Small intestine (tissue), 7 donors: ENCODE measurements around the gene AMBN. TPM values are rescaled to one million over a fixed set of nuclear protein-coding genes. Genes with fewer than 3 reads are reported as not detected.

Source experiments
- DNase-seq, 2 donors: peaks; one replicate each; pipeline versions ENCODE4 v3.0.0 to v3.0.0-alpha.2; 2013
- FAIRE-seq: peaks from 2 replicates; lab custom pipeline; 2012; peaks lifted over from hg19 to GRCh38; lab: Jason Lieb, UNC
- H3K27ac ChIP-seq, 3 donors: one replicate each; pipeline ENCODE4 v1.5.1; 2013; ENCODE audit warnings: low read length in 2 of 3, mild to moderate bottlenecking in 2 of 3, control low read depth in 1 of 3, inconsistent platforms in 1 of 3, low read depth in 1 of 3, moderate library complexity in 1 of 3
- H3K27me3 ChIP-seq, 3 donors: one replicate each; pipeline ENCODE4 v1.6.1; 2013; ENCODE audit warnings: low read length in 3 of 3, inconsistent platforms in 1 of 3; ENCODE audit not compliant: control insufficient read depth in 3 of 3, insufficient read depth in 3 of 3
- H3K36me3 ChIP-seq, 3 donors: one replicate each; pipeline ENCODE4 v1.6.1; 2013; ENCODE audit warnings: low read length in 3 of 3, inconsistent platforms in 1 of 3, low read depth in 1 of 3, mild to moderate bottlenecking in 1 of 3, moderate library complexity in 1 of 3; ENCODE audit not compliant: control insufficient read depth in 3 of 3, insufficient read depth in 2 of 3
- H3K4me1 ChIP-seq, 3 donors: one replicate each; pipeline ENCODE4 v1.6.1; 2013; ENCODE audit warnings: low read length in 2 of 3, inconsistent platforms in 1 of 3, low read depth in 1 of 3, mild to moderate bottlenecking in 1 of 3, moderate library complexity in 1 of 3; ENCODE audit not compliant: control insufficient read depth in 3 of 3, insufficient read depth in 2 of 3
- H3K4me3 ChIP-seq, 3 donors: one replicate each; pipeline ENCODE4 v1.5.1; 2013; ENCODE audit warnings: low read length in 3 of 3, control low read depth in 1 of 3, inconsistent platforms in 1 of 3, low read depth in 1 of 3, mild to moderate bottlenecking in 1 of 3, moderate library complexity in 1 of 3
- H3K9me3 ChIP-seq, 2 donors: one replicate each; pipeline ENCODE4 v1.6.1; 2013; ENCODE audit warnings: low read depth in 1 of 2, low read length in 1 of 2; ENCODE audit not compliant: control insufficient read depth in 2 of 2, insufficient read depth in 1 of 2
- WGBS, 3 donors: extraction: QIAGEN DNeasy Blood & Tissue Kit; methylation state at CpG; one replicate each; pipeline ENCODE4 v1.1.7; 2013; 5-methylcytosine and 5-hydroxymethylcytosine counted together
- polyA plus RNA-seq, 4 donors: library from polyadenylated mRNA; stranded (reverse) in 3 of 4; unstranded in 1 of 4; fragments of 200-250 nt in 3 of 4; fragments of 120-200 nt in 1 of 4; gene quantifications; one replicate each; pipeline versions ENCODE4 v1.2.1 to v1.2.3, GENCODE V29; 2013
- donor health status: healthy with polysubstance abuse.
- donor health status: control.
- donor health status: control.
- donor health status: Bipolar disorder and iron deficiency.
- donor health status: healthy.

AMBN gene
- polyA plus RNA-seq, 4 donors = not detected

DNA sequence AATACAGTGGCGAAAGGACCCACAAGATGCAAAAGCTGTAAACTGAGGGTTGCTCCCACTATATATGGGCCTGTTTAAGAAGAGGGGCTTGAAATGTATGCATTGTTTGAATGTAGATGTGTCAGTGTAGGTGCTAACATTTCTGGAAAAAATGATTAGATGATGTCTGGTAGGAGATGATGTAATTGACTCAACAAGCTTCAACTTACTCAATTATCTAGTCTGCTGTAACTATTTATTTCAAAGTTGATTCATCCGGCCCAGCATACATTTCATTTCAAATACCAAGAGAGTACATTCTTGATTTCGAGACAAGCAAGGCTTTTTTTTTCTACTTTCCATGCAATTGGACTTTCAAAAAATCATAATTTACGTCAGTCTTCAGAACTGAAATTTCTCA is 27.2 kb downstream of the AMBN start:
- peaks cover 0 to 2% (median 0%) of the 10 kb centered on the region in 3 donors for H3K4me1 ChIP-seq
- no peak overlapping the region for H3K4me3 ChIP-seq
- no peaks in the 10 kb centered on the region for H3K36me3 ChIP-seq
- H3K27me3 ChIP-seq = no peaks in the 10 kb centered on the region
- H3K27ac ChIP-seq = no peak overlapping the region
- 91 to 98% (median 95%) methylated on average over 4 of the region's 4 CpGs for WGBS, 3 donors
- FAIRE-seq = no peak
- H3K9me3 ChIP-seq = no peaks in the 10 kb centered on the region
- no peak for DNase-seq

DNA sequence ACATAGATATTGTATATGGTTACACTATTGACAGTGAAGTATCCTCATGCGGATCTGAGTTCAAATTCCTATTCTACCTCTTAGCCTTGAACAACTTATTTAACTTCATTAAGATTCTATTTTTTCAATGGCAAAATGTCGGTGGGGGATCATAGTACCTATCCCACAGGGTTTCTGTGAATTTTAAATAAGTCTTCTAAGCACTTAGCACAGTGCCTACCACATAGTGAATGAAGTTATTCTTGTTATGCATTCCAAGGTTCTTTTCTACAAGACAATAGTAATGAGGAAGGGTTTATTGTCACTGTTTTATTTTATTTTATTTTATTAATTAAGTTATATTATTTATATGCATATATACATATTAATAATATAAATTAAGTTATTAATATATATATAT is 27.7 kb downstream of the AMBN start:
- Histone ChIP-seq H3K9me3 (no peaks in the 10 kb centered on the region), H3K27me3 (no peaks in the 10 kb centered on the region), H3K36me3 (no peaks in the 10 kb centered on the region), H3K27ac (no peak overlapping the region), H3K4me1 (no peaks in the 10 kb centered on the region), H3K4me3 (no peak overlapping the region)
- WGBS, 3 donors = 94 to 95% (median 95%) methylated on average over 2 of the region's 2 CpGs
- FAIRE-seq = no peak
- DNase-seq = no peak

DNA sequence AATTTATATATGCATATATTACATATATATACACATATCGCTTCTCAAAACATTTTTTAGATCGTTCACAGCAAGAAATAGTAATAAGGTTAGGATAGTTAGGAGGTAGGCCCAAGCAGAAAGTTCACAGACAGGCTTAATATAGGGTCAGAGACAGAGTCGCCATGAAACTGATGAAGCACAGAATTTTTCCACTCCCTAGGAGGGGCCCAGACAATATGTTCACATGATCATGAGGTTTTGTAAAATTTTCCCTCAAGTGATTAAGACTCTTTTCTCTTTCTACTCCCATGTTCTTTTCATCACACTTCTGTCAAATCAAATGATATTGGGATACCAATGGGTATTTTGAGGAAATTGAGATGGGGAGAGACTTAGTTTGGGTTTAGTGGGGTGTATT is 31.3 kb downstream of the AMBN start:
- DNase-seq = no peak
- Histone ChIP-seq H3K4me1 (no peaks in the 10 kb centered on the region), H3K4me3 (no peak overlapping the region), H3K9me3 (no peaks in the 10 kb centered on the region), H3K27me3 (no peaks in the 10 kb centered on the region), H3K27ac (no peak overlapping the region), H3K36me3 (no peaks in the 10 kb centered on the region)
- FAIRE-seq = no peak
- WGBS, 3 donors = 94 to 100% (median 95%) methylated on average over 3 of the region's 3 CpGs

DNA sequence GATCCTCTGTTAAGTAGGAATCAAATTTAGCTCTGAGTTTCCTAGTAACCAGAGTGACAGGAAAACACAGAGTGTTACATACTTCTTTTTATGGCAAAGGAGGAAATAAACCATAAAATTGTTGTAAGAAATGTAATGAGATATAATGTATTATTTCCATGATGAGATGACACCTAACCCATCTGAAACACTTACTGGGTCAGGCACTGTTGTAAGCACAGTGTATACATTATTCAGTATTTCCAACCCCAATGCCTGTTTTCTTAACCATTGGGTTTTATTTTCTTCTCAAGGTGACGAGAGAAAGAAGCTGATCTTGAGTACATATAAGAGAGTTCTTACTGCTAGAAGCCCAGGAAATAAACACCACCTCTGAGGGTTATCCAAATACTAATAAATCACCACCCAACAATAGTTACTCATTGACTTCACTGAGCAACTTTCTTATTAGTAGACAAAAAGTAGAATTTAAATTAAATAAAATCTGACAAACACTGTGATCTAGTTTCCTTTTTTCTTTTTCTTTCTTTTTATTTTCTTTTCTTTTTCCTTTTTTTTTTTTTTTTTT is 32.3 kb downstream of the AMBN start:
- H3K27ac ChIP-seq = no peak overlapping the region
- DNase-seq (peak in 1 of 2 donors; percentile 26), FAIRE-seq (no peak)
- no peaks in the 10 kb centered on the region for H3K4me1 ChIP-seq
- H3K36me3 ChIP-seq = no peaks in the 10 kb centered on the region
- WGBS, 3 donors = 35 to 44% (median 38%) methylated on average over 1 of the region's 1 CpG
- H3K9me3 ChIP-seq = no peaks in the 10 kb centered on the region
- H3K4me3 ChIP-seq = no peak overlapping the region
- no peaks in the 10 kb centered on the region for H3K27me3 ChIP-seq

DNA sequence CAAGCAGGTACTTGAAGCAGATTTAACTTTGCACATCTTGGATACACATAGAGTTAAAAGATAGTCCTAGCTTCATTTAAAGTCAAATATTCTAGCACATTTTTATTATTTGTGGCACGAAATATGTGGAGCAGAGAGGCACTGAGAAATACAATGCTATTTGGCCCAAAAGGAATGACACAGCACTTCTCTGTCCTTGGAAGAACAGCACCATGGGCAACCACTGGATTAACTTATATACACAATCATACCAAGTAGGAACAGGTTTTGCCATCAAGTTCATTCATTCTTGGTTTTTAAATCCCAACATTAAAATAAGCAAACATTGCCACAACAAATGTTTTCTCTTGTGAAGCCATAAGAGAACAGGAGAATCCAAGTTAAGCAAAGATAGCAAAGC is 35.6 kb downstream of the AMBN start:
- 88 to 96% (median 94%) methylated on average over 1 of the region's 1 CpG for WGBS, 3 donors
- Histone ChIP-seq H3K4me1 (no peaks in the 10 kb centered on the region), H3K9me3 (no peaks in the 10 kb centered on the region), H3K27me3 (no peaks in the 10 kb centered on the region), H3K36me3 (no peaks in the 10 kb centered on the region), H3K4me3 (no peak overlapping the region), H3K27ac (no peak overlapping the region)
- DNase-seq (no peak), FAIRE-seq (no peak)

DNA sequence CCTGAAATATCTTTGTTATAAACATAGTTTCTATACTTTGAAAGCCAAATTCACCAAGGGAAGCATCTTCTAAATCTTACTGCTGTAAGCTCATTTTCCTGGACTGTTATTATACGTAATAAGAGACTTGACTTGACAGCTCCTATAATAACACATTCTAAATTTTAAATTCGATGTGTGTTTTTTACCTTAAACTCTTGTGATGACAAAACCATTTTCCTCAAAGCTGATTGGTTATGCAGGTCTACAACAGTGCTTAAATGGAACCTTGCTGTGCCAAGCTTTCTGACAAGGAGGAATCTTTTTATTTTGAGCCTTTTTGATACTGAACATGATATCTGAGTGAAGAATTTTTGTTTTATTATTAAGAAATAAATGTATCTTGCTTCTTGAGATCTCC is 36.4 kb downstream of the AMBN start, which contains the start of gene ENAM:
Gene ENAM (plus strand): TSS at position 301 of the 400 bp plus-strand sequence. CDS start 757 bp downstream, outside the sequence.
- no peaks in the 10 kb centered on the region for H3K36me3 ChIP-seq
- FAIRE-seq = no peak
- DNase-seq = no peak
- no peak within 1 kb of the TSS for H3K27ac ChIP-seq
- H3K9me3 ChIP-seq = no peaks in the 10 kb centered on the region
- no peaks in the 10 kb centered on the region for H3K27me3 ChIP-seq
- no peak within 1 kb of the TSS for H3K4me3 ChIP-seq
- WGBS, 3 donors = 92 to 93% (median 92%) methylated on average over 2 of the region's 2 CpGs
- no peaks in the 10 kb centered on the region for H3K4me1 ChIP-seq

DNA sequence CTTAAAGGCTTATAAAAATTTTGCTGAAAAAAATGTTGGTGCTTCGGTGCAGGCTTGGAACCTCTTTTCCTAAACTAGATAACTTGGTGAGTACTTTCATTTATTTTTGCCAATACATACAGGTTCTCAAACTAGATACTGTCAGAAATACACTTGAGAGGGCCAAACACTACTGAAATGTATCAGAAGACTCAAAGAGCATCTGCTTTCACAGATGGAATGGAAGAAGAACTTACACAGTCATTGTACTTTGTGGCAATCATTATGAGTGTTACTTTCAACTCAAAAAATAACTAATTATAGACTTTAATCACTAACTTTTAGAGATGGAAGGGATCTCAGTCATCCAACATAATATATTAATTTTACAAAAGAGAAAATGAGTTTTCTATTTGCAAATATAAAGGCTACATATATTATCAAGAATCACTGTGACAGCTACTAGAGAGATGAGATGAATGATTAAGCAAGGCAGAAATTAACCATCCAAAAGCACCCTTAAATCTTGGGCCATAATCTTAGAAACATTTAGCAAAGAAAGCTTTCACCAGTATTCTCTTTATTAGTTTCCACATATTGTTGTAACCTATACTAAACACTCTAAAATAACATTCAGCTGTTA is 37.5 kb downstream of the AMBN start:
- no peaks in the 10 kb centered on the region for H3K9me3 ChIP-seq
- H3K4me3 ChIP-seq = no peak overlapping the region
- FAIRE-seq (peak; percentile 47), DNase-seq (no peak)
- no peaks in the 10 kb centered on the region for H3K4me1 ChIP-seq
- no peak overlapping the region for H3K27ac ChIP-seq
- H3K36me3 ChIP-seq = no peaks in the 10 kb centered on the region
- H3K27me3 ChIP-seq = no peaks in the 10 kb centered on the region
- WGBS, 3 donors = 71 to 88% (median 86%) methylated on average over 1 of the region's 1 CpG

DNA sequence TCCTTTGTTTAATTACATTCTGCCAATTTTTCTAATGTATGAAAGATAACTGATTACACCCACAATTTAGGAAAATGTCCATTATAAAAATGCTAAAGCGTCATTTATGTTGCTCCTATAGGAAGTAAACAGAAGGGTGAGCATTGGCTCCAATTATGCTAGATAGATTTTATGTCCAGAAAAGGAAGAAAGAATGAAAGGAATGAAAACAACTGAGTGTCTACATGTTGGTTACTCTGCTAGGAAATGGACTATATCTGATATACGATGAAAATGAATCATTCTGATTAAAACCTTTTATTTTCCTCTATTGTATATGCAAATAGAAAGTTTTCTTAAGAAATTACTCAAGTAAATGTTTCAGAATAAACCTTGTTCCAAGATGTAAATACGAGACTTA is 38.1 kb downstream of the AMBN start:
- FAIRE-seq (no peak), DNase-seq (no peak)
- H3K27me3 ChIP-seq = no peaks in the 10 kb centered on the region
- H3K27ac ChIP-seq = no peak overlapping the region
- H3K4me3 ChIP-seq = no peak overlapping the region
- H3K36me3 ChIP-seq = no peaks in the 10 kb centered on the region
- H3K9me3 ChIP-seq = no peaks in the 10 kb centered on the region
- no peaks in the 10 kb centered on the region for H3K4me1 ChIP-seq
- 72 to 83% (median 77%) methylated on average over 3 of the region's 3 CpGs for WGBS, 3 donors

DNA sequence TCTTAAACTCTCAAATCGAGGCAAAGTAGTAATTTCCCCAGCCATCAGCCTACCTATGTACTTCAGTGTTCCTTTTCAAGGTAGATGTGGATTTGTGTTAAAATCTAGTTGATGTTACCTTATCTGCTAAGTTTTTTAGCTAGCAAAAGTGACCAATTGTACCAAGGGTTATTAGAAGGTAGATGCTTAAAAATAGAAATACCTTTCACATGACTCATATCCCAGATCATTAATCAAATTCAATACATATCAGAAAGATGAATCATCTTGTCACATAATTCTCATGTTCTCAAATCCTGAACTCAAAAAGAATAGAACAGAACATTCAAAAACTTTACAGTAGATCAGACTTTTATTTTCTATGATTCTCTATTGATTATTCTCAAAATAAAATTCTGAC is 40.0 kb downstream of the AMBN start:
- no peak for DNase-seq
- 74 to 86% (median 83%) methylated on average over 1 of the region's 1 CpG for WGBS, 3 donors
- Histone ChIP-seq H3K27me3 (no peaks in the 10 kb centered on the region), H3K4me1 (no peaks in the 10 kb centered on the region), H3K4me3 (no peak overlapping the region), H3K27ac (no peak overlapping the region), H3K36me3 (no peaks in the 10 kb centered on the region), H3K9me3 (no peaks in the 10 kb centered on the region)
- FAIRE-seq = no peak
